Measurements from ENCODE around the gene GMPPB. TPM values are rescaled to one million over a fixed set of nuclear protein-coding genes. Genes with fewer than 3 reads are reported as not detected.

The GMPPB gene
- total RNA-seq, 1 donor from 2014 or later = 21.2 TPM

DNA sequence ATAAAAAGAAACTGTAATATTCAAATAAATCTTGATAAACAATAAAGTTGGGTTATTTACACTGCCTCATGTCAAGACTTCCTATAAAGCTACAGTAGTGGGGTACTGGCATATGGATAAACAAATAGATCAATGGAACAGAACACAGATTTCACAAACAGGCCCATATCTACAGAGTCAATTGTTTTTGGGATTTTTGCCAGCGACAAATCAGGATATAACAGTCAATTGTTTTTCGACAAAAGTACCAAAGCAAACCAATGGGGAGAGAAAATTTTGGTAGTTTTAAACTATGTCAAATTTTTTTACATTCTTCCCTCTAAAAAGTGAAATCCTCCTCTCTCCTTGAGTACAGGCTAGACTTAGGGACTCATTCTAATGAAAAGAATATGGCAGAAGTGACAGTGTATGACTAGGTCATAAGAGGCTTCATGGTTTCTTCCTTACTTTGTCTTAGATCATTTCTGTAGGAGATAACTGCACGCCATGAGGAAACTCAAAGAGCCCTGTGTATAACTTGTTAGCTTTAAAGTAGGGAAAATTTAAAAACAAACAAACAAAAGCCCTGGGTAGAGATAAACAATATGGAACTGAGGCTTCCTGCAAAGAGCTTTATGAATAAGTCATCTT lies 45.6 kb upstream of the GMPPB start:
- Mint-ChIP-seq H3K36me3 (ENCODE audit: unreplicated experiment) (no peaks in the 10 kb centered on the region), H3K27me3 (ENCODE audit: unreplicated experiment) (no peaks in the 10 kb centered on the region), H3K4me3 (ENCODE audit: unreplicated experiment) (no peak overlapping the region), H3K9me3 (ENCODE audit: unreplicated experiment) (no peaks in the 10 kb centered on the region), H3K27ac (ENCODE audit: unreplicated experiment) (no peak overlapping the region), H3K4me1 (ENCODE audit: low read depth, unreplicated experiment) (no peaks in the 10 kb centered on the region)
- TF ChIP-seq, protein P1, sequence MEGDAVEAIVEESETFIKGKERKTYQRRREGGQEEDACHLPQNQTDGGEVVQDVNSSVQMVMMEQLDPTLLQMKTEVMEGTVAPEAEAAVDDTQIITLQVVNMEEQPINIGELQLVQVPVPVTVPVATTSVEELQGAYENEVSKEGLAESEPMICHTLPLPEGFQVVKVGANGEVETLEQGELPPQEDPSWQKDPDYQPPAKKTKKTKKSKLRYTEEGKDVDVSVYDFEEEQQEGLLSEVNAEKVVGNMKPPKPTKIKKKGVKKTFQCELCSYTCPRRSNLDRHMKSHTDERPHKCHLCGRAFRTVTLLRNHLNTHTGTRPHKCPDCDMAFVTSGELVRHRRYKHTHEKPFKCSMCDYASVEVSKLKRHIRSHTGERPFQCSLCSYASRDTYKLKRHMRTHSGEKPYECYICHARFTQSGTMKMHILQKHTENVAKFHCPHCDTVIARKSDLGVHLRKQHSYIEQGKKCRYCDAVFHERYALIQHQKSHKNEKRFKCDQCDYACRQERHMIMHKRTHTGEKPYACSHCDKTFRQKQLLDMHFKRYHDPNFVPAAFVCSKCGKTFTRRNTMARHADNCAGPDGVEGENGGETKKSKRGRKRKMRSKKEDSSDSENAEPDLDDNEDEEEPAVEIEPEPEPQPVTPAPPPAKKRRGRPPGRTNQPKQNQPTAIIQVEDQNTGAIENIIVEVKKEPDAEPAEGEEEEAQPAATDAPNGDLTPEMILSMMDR (IDR thresholded peaks at IDR 0.05; ENCODE audit: partially characterized antibody, unreplicated experiment) = no peak
- DNase-seq = no peak

DNA sequence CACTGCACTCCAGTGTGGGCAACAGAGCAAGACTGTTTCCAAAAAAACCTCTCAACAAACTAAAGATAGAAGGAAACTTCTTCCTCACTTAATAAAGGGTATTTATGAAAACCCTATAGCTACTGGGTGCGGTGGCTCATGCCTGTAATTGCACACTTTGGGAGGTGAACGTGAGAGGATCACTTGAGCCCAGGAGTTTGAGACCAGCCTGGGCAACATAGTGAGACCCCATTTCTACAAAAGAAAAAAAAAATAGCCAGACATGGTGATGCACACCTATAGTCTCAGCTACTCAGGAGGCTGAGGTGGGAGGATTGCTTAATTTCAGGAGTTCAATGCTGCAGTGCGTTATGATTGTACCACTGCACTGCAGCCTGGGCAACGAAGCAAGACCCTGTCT lies 40.2 kb upstream of the GMPPB start:
- H3K27me3 Mint-ChIP-seq (ENCODE audit: unreplicated experiment) = no peaks in the 10 kb centered on the region
- TF ChIP-seq, protein P1 (IDR thresholded peaks at IDR 0.05; ENCODE audit: partially characterized antibody, unreplicated experiment) = no peak
- no peak overlapping the region for H3K27ac Mint-ChIP-seq (ENCODE audit: unreplicated experiment)
- no peak for DNase-seq
- no peak overlapping the region for H3K4me3 Mint-ChIP-seq (ENCODE audit: unreplicated experiment)
- no peaks in the 10 kb centered on the region for H3K36me3 Mint-ChIP-seq (ENCODE audit: unreplicated experiment)
- no peaks in the 10 kb centered on the region for H3K4me1 Mint-ChIP-seq (ENCODE audit: low read depth, unreplicated experiment)
- H3K9me3 Mint-ChIP-seq (ENCODE audit: unreplicated experiment) = no peaks in the 10 kb centered on the region

DNA sequence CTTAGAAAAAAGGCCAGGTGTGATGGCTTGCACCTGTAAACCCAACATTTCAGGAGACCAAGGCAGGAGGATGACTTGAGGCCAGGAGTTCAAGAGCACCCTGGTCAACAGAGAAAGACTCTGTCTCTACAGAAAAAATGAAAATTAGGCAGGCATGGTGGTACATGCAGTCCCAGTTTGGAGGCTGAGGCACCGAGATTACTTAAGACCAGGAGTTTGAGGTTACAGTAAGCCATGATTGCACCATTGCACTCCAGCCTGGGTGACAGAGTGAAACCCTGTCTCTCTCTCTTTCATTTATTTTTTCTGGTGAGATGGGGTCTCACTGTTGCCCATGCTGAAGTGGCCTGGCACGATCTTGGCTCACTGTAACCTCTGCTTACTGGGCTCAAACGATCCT lies 37.9 kb upstream of the GMPPB start:
- Mint-ChIP-seq H3K27me3 (ENCODE audit: unreplicated experiment) (no peaks in the 10 kb centered on the region), H3K4me1 (ENCODE audit: low read depth, unreplicated experiment) (no peaks in the 10 kb centered on the region), H3K4me3 (ENCODE audit: unreplicated experiment) (no peak overlapping the region), H3K9me3 (ENCODE audit: unreplicated experiment) (no peaks in the 10 kb centered on the region), H3K36me3 (ENCODE audit: unreplicated experiment) (no peaks in the 10 kb centered on the region), H3K27ac (ENCODE audit: unreplicated experiment) (no peak overlapping the region)
- no peak for DNase-seq
- TF ChIP-seq, protein P1 (IDR thresholded peaks at IDR 0.05; ENCODE audit: partially characterized antibody, unreplicated experiment) = no peak

DNA sequence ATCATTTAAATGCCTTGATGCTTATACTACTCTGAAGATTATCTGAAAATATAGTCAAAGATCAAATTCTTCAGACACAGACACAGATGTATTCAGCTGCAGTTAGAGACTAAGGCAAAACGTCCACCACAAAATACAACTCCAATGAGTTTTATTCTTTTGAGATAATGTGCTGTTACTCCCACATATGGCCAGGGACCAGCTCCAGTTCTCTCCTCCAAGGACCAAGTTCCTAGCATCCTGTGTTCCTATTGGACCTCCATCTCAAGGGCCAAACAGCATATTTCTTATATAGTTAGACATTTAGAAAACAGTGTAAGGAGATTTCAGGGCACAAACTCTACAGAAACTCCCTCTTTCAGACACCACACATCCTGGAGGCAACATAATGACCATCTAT lies 35.5 kb upstream of the GMPPB start:
- Mint-ChIP-seq H3K36me3 (ENCODE audit: unreplicated experiment) (no peaks in the 10 kb centered on the region), H3K4me3 (ENCODE audit: unreplicated experiment) (no peak overlapping the region), H3K27ac (ENCODE audit: unreplicated experiment) (no peak overlapping the region), H3K4me1 (ENCODE audit: low read depth, unreplicated experiment) (no peaks in the 10 kb centered on the region), H3K9me3 (ENCODE audit: unreplicated experiment) (no peaks in the 10 kb centered on the region), H3K27me3 (ENCODE audit: unreplicated experiment) (no peaks in the 10 kb centered on the region)
- TF ChIP-seq, protein P1 (IDR thresholded peaks at IDR 0.05; ENCODE audit: partially characterized antibody, unreplicated experiment) = no peak
- no peak for DNase-seq

DNA sequence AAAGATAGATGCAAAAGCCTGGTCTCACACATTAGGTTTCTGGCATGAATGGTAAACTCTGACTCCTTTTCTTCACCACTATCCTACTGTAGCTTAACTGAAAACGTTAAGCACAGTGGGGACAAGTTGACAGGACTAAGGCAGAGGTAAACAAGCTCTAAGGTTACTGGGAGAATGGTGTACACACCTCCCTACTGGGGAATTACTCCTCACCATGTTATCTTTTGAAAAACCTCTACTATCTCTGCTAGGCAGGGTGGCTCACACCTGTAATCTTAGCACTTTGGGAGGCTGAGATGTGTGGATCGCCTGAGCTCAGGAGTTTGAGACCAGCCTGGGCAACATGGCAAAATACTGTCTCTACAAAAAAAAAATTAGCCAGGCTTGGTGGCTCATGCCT lies 33.4 kb upstream of the GMPPB start:
- no peaks in the 10 kb centered on the region for H3K36me3 Mint-ChIP-seq (ENCODE audit: unreplicated experiment)
- no peak overlapping the region for H3K27ac Mint-ChIP-seq (ENCODE audit: unreplicated experiment)

More for the DNA sequence above, 33.4 kb upstream of the GMPPB start:
- DNase-seq = no peak
- no peak overlapping the region for H3K4me3 Mint-ChIP-seq (ENCODE audit: unreplicated experiment)
- H3K4me1 Mint-ChIP-seq (ENCODE audit: low read depth, unreplicated experiment) = no peaks in the 10 kb centered on the region
- H3K9me3 Mint-ChIP-seq (ENCODE audit: unreplicated experiment) = no peaks in the 10 kb centered on the region
- H3K27me3 Mint-ChIP-seq (ENCODE audit: unreplicated experiment) = peaks cover 4% of the 10 kb centered on the region
- TF ChIP-seq, protein P1 (IDR thresholded peaks at IDR 0.05; ENCODE audit: partially characterized antibody, unreplicated experiment) = no peak
